IPS-18a (cell line): ENCODE results near the gene TBC1D3B.

Experiments used
- H3K27ac ChIP-seq: one replicate; pipeline ENCODE4 v1.5.1; 2013; ENCODE audit warnings: low read length
- H3K27me3 ChIP-seq: one replicate; pipeline ENCODE4 v1.6.1; 2013; ENCODE audit warnings: mild to moderate bottlenecking, low read length; ENCODE audit not compliant: control insufficient read depth, insufficient read depth
- H3K36me3 ChIP-seq: one replicate; pipeline ENCODE4 v1.6.1; 2013; ENCODE audit warnings: low read depth, low read length; ENCODE audit not compliant: control insufficient read depth
- H3K4me1 ChIP-seq: one replicate; pipeline ENCODE4 v1.6.1; 2013; ENCODE audit warnings: low read depth, low read length; ENCODE audit not compliant: control insufficient read depth
- H3K4me3 ChIP-seq: one replicate; pipeline ENCODE4 v1.5.1; 2013; ENCODE audit warnings: low read length
- H3K9ac ChIP-seq: one replicate; pipeline ENCODE4 v1.6.1; 2013; ENCODE audit warnings: mild to moderate bottlenecking, low read length, moderate library complexity
- H3K9me3 ChIP-seq: one replicate; pipeline ENCODE4 v1.6.1; 2013; ENCODE audit warnings: low read depth, low read length; ENCODE audit not compliant: control insufficient read depth

The TBC1D3B gene

GRCh38 chr17:36120221-36120620 is 56.2 kb downstream of the TBC1D3B start:
- Histone ChIP-seq H3K9me3 (peaks cover 3% of the 10 kb centered on the region), H3K27ac (no peak overlapping the region), H3K9ac (no peak overlapping the region), H3K4me3 (no peak overlapping the region), H3K27me3 (no peaks in the 10 kb centered on the region), H3K36me3 (no peaks in the 10 kb centered on the region), H3K4me1 (peaks cover 10% of the 10 kb centered on the region)

DNA sequence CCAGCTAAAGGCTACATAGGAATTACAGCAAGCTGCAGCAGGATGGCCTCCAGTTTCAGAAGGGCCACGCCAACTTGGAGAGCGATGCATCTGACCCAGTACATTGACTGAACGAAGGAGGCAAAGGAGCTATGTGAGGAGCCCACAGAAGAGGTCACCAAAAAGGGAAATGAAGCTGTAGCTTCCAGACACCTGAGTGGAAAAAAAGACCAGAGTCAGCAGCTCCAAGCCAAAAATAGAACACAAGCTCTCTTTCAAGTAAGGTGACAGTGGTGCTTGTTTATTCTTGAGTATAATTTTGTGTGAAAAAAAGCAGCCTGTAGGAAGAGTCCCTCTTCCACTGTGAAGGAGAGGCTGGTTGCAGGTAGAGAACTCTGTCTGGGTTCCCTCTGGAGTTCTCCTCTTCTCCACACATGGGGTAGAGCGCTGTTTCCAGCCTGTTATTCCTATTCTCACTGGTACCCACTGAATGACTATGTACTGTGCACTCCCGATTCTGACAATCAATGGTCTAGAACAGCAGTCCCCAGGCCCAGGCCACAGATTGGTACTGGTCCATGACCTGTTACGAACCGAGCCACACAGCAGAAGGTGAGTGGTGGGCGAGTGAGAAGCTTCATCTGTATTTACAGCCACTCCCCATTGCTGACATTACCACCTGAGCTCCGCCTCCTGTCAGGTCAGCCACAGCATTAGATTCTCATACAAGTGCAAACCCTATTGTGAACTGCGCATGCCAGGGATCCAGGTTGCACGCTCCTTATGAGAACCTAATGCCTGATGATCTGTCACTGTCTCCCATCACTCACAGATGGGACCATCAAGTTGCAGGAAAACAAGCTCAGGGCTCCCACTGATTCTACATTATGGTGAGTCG is 57.7 kb downstream of the TBC1D3B start:
- no peaks in the 10 kb centered on the region for H3K36me3 ChIP-seq
- H3K4me3 ChIP-seq: no peak overlapping the region
- no peaks in the 10 kb centered on the region for H3K9me3 ChIP-seq
- no peak overlapping the region for H3K9ac ChIP-seq
- peaks cover 10% of the 10 kb centered on the region for H3K4me1 ChIP-seq
- no peak overlapping the region for H3K27ac ChIP-seq
- H3K27me3 ChIP-seq: no peaks in the 10 kb centered on the region

GRCh38 chr17:36117505-36118382 is 58.7 kb downstream of the TBC1D3B start:
- no peak overlapping the region for H3K4me3 ChIP-seq
- H3K27ac ChIP-seq: no peak overlapping the region
- no peaks in the 10 kb centered on the region for H3K9me3 ChIP-seq
- peaks cover under 1% of the 10 kb centered on the region for H3K4me1 ChIP-seq
- H3K27me3 ChIP-seq: no peaks in the 10 kb centered on the region
- no peaks in the 10 kb centered on the region for H3K36me3 ChIP-seq
- H3K9ac ChIP-seq: no peak overlapping the region
